SIG-M5 (cell line): Measurements from ENCODE around the gene DCLRE1C.
"Not testable (repeated sequence)": the region's sequence is repeated elsewhere in the genome, so short reads cannot be mapped to it uniquely, and the experiment has no call there.

Source experiments
- DNase-seq: peaks from one replicate; lab custom pipeline; 2025; lab: John Stamatoyannopoulos, UW

Gene DCLRE1C

DNA sequence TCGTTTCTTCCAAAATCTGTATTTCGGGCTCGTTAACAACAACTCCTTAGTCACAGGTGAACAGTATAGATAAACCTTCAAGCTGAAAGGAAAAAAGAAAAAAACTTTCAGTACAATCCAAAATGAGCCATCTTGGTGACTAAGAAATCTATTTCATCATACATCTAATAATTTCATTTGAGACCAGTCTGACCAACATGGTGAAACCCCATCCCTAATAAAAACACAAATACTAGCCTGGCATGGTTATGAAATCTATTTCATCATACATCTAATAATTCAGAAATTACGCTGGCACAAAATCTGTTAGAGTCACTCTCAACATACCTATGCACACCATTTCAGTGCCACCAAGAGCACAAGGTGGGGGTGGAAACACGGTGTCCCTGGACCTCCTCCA lies 8.8 kb downstream of the DCLRE1C start:
- DNase-seq, result no peak

DNA sequence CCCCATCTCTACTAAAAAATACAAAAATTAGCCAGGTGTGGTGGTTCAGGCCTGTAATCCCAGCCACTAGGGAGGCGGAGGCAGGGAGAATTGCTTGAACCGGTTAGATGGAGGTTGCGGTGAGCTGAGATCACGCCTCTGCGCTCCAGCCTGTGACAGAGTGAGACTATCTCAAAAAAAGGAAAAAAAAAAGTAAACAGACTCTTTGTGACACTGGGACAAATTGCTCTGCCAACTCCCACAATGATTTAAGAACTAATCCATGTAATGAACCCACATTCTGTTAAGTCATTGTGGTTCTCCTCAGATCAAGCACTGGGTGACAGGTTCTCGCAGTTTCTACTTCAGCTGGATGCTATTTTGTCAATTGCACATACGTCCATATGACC lies 11.0 kb downstream of the DCLRE1C start:
- DNase-seq, result not testable (repeated sequence)

DNA sequence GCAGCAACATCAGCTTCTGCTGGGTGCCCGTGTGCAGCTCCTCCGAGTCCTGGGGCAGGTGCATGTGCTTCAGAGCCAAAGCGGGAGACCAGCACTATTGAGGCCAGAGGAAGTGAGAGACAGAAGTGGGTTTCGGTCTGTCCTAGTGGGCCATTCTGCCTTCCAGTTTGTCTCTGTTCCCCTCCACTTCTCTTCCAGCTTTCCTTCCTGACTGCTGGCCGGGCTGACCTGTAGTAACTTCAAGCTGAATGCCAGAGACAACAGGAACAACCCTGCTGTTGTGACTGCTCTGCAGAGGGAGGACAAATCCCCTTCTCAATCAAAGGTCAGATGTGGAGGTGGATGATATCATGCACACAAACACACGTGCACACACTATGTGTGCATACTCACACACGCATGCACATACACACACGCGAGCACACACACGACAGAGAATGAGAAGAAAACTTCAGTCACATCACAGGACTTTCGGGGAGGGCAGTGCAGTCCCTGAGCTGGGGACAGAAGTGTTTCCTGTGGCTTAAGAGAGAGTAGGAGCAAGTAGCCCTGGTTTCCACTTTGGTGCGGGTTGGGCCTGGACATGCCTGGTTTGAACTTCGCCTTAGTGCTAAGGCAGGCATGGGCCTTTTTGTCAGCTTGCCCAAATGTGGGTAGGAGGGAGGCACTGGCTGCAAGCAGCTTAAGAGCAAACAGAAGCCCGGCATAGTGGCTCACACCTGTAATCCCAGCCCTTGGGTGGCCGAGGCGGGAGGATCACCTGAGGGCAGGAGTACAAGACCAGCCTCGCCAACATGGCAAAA lies 11.5 kb downstream of the DCLRE1C start:
- DNase-seq, result not testable (repeated sequence)

DNA sequence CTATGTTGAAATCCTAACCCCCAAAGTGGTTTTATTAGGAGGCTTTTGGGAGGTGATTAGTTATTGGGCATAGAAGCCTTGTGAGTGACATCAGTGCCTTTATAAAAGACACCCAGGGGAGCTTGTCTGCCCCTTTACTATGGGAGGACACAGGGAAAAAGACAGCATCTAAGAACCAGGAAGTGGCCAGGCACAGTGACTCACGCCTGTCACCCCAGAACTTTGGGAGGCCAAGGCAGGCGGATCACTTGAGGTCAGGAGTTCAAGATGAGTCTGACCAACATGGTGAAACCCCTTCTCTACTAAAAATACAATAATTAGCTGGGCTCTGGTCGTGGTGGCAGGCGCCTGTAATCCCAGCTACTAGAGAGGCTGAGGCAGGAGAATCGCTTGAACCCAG lies 14.9 kb downstream of the DCLRE1C start:
- DNase-seq, result not testable (repeated sequence)

DNA sequence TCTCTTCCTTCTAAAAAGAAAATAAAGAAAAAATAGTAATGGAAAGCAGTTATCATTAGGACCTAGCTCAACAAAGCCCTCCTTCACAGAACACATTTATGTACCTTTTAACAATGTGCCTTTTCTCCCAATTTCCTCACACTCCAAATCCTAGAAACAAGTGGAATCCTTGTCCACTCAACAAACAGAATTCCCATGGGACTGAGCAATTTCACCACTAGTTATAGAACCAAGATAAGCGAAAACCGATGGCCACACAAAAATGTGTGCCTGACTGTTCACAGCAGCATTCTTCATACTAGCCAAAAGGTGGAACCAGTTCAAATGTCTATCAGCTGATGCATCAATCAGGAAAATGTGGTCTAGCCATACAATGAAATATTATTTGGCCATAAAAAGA lies 17.3 kb downstream of the DCLRE1C start:
- no peak for DNase-seq

DNA sequence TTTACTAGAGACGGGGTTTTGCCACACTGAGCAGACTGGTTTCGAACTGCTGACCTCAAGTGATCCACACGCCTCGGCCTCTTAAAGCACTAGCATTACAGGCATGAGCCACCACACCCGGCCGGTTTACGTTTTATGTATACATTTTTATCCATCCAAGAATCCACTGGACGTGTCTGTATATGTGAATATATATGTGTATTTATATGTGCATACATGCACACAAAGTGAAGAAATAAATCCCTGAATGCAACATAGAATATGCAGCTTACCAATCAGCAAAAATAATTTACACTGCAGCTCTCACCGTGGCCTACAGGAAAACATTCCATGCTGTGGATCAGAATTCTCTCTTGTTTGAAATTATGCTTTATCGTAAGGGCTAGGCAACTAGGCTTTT lies 23.3 kb downstream of the DCLRE1C start:
- no peak for DNase-seq

DNA sequence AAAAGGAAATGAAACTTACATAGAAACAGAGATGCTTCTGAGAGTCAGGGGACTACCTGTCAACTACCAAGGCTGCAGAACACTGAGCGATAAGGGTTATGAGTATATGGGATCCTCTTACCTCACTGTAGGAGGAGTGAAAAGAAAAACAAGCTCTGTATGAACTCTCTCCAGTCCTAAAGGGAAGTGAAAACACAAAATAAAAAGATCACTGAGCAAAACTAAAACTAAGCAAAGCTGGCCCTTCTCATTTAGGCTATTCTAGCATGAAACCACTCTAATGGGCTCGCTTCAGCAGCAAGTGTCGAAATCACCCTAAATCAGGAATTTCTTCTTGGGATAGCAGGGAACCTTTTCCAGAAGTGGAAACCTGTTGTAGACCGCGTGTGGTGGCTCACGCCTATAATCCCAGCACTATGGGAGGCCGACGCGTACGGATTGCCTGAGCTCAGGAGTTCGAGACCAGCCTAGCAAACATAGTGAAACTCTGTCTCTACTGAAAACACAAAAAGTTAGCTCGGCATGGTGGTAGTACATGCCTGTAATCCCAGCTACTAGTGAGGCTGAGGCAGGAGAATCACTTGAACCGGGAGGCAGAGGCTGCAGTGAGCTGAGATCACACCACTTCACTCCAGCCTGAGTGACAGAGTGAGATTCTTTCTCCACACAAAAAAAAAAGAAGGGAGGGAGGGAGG lies 27.0 kb downstream of the DCLRE1C start:
- no peak for DNase-seq

DNA sequence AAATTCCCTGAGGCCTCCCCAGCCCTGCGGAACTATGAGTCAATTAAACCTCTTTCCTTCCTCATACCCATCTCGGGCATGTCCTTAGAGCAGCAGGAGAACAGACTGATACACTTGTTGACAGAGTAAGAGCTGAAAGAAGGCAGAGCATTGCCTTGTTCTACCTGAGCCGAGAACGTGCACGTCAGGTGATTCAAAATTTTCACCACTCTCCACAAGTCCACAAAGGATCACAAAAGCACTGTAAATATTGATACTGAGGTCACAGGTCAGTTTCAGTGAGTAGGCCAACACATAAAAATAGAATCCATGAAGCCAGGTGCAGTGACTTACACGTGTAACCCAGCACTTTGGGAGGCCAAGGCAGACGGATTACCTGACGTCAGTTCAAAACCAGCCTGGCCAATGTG lies 27.8 kb downstream of the DCLRE1C start:
- no peak for DNase-seq

DNA sequence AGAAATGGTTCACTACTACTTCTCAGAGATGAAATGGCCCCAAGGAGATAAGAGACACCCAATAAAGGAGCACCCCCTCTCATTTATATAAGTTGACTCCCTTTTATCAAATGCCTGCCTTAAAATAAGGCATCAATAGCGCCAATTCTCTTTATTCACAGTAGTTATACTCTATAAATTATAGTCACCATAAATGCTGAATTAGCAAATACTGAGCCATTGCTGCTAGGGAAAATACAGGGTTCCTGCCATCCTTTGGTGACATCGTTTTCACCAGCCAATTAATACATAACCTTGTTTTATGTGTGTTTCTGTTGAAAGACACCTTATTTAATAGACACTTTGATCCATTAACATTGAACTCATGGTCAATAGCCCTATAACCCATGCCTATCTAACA lies 28.6 kb downstream of the DCLRE1C start:
- DNase-seq, result no peak

DNA sequence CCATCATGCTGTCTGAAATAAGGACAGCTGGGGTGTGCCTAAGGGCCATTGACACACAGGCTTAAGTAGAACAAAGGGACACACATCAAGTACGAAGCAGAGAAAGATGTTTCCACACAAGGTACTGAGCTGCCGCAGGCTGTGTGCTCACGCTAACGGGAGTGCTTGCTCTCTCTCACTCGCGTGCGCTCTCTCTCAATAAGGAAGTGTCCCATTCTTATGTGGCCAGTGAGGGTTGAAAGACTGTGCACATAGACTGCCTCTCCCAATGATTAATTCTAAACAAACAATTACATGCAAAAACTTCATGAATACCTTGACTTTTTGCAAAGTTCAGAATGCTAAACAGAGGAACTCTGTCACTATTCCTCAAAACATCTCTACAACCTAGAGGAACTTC lies 29.9 kb downstream of the DCLRE1C start:
- no peak for DNase-seq

DNA sequence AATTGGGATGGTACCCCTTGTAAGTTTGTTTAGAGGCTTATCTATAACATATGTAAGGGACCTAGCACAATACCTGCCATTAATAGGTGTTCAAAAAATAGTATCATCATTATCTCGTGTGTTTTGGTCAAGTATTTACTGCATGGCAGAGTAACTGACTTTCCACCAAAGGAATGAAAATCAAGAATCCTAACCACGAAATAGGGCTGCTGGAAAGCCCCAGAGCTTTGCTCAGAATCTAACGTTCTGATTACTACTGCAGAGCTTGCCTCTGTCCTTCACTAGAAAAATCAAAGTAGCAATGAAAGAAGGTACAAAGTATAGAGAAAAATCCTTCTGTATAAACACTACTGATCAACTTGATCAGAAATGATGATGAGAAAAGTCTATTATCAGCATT lies 34.9 kb downstream of the DCLRE1C start:
- no peak for DNase-seq

DNA sequence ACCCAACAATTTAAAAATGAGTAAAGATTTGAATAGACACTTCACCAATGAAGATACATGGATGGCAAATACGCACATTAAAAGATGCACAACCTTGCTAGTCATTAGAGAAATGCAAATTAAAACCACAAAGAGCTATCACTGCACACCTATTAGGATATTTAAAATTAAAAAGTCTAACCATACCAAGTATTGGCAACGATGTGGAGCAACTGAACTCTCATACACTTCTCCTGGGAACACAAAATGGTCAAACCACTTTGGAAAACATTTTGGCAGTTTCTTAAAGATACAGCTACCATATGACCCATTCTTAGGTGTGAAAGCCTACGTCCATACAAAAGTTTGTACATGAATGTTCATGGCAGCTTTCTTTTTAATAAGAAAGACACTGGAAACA lies 36.1 kb downstream of the DCLRE1C start:
- DNase-seq, result no peak

DNA sequence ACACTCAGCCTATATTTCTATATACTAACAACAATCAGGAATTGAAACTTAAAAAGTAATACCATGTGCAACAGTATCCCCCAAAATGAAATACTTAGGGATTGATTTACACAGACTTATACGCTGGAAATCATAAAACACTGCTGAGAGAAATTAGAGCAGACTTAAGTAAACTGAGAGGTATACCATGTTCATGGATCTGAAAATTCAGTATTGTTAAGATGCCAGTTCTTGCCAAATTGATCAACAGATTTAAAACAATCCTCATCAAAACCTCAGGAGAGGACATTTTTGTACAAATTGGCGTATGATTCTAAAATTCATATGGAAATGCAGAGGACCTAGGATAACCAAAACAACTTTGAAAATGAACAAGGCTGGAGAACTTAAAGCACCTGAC lies 37.3 kb downstream of the DCLRE1C start:
- DNase-seq, result no peak

DNA sequence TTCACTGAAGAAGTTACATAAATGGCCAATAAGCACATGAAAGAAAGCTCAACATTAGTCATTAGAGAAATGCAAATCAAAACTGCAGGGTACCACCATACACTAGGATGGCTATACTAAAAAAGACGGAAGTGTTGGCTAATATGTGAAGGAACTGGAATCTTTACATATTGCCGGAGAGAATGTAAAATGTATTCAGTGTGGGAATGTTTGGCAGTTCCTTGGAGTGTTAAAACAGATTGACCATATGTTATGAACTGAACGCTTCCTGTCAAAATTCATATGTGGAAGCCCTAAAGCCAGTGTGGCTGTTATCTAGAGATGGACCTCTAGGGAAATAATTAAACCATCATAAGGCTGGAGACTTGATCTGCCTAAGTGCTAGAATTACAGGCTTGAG lies 42.1 kb downstream of the DCLRE1C start:
- DNase-seq, result no peak

DNA sequence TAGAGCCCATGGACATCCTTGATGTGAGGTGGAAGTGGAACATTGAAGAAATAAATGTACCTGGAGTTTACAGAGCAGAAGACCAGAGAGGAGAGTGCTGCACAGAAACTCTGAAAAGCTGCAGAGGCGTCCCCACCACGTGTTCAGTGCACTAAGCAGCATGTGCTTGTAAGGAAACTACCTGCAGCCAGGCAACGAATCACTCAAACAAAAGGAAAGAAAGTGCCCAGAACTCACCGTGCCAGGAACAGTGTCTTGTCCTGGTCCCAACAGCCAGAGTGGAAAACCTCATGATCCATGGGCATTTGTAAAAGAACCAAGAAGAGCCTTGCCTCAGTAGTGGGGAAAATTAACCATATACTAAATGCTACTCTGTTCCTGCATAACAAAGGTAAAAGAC lies 42.9 kb downstream of the DCLRE1C start:
- DNase-seq, result no peak

DNA sequence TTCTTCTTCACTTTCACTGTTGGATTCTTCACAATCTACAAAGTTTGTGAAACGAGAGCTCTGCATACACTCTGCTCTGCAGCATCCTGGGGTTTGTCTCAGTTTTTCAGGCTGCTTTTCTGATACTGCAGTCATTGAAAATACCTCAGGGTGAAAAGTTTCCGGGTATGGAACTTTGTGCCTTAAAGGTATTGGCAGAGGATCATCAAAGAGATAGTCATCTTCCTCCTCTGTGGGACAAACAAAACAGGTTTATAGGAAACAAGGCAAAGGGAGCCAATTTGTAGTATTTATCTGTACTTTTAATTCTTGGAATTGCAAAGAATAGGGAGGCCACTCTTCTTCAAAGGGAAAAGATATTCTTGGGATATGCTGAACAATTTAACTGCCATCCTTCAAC lies 44.8 kb downstream of the DCLRE1C start:
- no peak for DNase-seq

DNA sequence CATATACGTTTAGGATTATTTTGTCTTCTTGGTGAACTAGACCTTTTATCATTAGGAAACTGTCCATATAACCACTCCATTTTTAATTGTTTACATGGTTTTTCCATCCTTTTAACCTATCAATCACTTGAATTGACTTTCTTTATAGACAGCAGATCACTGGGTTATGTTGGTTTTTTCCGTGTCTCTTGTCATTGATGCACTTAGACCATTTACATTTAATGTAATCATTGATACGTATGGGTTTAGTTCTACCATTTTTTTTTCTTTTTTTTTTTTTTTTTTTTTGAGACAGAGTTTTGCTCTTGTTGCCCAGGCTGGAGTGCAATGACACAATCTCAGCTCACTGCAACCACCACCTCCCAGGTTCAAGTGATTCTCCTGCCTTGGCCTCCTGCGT lies 46.3 kb downstream of the DCLRE1C start:
- not testable (repeated sequence) for DNase-seq

DNA sequence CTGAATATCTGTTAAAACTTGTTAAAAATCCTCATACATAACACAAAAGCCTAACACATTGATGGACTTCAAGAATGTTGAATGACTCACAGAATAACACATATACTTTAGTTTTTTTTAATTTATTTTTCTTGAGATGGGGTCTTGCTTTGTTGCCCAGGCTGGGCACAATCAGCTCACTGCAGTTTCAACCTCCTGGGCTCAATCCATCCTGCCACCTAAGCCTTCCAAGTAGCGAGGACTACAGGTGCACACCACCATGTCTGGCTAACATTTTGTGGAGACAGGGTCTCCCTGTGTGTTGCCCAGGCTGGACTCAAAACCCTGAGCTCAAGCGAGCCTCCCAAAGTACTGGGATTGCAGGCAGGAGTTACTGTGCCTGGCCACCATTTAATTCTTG lies 47.1 kb downstream of the DCLRE1C start:
- no peak for DNase-seq

DNA sequence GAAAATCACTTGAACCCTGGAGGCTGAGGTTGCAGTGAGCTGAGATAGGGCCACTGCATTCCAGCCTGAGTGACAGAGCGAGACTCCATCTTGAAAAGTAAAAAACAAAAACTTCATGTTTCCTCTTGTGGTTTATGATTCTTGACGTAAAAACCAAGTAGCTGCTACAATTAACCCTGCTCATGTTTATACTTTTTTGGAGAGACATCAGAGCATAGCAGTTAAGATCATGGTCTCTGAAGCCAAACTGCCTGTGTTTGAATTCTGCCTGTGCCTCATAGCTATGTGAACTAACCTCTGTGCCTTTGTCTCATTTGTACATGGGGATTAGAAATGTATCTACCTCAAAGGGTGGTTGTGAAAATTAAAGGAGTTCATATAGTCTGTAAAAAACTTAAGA lies 48.0 kb downstream of the DCLRE1C start:
- DNase-seq, result no peak

DNA sequence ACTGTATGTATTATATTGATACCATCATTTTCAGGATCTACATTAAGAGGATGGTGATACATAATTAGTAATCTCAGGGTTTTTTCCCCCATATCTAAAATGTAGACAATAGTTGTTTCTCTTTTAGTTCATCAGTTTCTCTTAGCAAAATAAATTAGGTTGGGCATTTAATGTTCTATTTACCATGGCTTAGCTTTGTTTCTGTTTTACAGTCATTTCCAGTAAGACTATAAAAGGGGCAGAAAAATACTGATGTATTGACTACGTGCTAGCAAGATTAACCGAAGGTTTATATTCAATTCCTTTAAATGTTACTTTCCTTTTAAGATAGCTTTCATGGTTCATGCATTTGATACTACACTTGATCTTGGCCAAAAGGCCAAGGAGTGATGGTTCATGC lies 49.0 kb downstream of the DCLRE1C start:
- DNase-seq, result no peak

DNA sequence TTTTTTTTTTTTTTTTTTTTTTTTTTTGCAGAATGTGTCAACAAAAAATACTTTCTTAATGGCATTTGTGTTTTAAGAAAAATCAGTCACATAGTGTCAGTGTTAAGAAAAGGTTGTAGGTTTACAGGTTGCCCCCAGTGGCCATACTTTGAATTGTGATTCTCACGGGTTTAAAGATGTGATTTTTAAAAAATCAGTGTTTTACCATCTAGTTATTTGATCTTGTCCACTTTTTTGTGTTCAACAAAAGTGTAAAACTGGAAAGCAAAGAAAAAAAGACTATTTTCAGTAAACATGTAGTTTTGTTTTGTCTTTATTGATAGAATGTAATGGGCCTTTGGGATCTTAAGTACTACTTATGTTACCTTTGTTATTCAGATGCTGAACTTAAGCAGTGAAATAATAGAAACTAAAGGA lies 49.6 kb downstream of the DCLRE1C start:
- DNase-seq, result no peak

DNA sequence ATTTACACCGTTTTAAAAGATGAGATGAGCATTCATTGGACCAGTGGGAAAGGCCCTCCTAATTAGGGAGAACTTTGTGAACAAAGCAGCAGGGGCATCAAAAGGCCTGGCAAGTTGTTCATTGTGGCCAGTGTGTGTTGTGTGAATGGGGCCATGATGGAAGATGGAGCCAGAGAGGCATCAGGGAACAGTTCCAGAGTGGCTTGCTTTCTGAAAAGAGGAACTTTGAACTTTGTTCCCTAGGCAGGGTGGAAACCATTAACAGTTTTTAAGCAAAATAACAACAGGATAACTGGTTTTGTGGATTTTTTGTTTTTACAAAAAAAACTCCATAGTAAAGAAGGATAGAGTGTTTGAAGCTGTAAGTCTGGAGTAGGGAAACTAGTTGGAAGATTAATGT lies 62.7 kb downstream of the DCLRE1C start:
- DNase-seq, result no peak

DNA sequence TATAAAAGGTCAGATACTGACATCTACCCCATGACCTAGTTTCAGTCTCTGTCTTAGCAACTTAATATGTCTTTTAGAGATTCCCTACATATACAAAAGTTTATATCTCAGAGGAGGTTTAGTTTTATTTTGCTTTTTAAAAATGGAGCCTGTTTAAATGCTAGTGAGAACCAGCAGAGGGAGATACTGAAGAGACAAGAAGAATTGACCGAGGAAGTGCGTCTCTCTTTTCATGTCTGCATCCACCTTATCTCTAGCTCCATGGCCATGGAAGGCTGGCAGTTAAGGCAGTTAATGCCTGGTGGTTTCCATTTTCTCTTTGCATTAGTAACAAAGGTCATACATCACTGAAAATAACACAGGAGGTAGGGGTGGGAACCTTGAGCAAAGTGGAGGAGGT lies 64.6 kb downstream of the DCLRE1C start:
- no peak for DNase-seq

DNA sequence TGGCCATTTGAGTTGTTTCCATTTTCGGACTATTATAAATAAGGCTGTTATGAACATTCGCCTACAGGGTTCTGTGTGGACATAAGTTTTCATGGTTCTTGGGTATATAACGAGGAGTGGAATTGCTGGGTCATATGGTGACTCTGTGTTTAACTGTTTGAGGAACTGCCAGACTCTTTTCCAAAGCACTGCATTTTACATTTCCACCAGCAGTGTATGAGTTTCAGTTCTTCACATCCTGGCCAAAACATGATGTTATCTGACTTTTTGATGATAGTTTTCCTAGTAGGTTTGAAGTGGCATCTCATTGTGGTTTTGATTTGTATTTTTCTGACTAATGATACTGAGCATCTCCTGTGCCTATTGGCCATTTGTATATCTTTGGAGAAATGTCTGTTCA lies 69.8 kb downstream of the DCLRE1C start:
- no peak for DNase-seq
